ENCODE results near the gene IKBKE.

IKBKE gene

GRCh38 chr1:206455289-206455665, 15.0 kb upstream of the IKBKE start:
- no peak for DNase-seq (ENCODE audit: low read depth)

GRCh38 chr1:206455666-206456344, 14.5 kb upstream of the IKBKE start:
- no peak for DNase-seq (ENCODE audit: low read depth)

GRCh38 chr1:206456577-206457370, 13.5 kb upstream of the IKBKE start:
- no peak for DNase-seq (ENCODE audit: low read depth)

GRCh38 chr1:206457408-206458120, 12.7 kb upstream of the IKBKE start:
- DNase-seq (ENCODE audit: low read depth): no peak

- no peak for DNase-seq (ENCODE audit: low read depth)
Measured at GRCh38 chr1:206459703-206460102, 10.6 kb upstream of the IKBKE start.

GRCh38 chr1:206460836-206461426, 9.3 kb upstream of the IKBKE start:
- no peak for DNase-seq (ENCODE audit: low read depth)

GRCh38 chr1:206461602-206462455, 8.4 kb upstream of the IKBKE start:
- DNase-seq (ENCODE audit: low read depth): peak; percentile 60

GRCh38 chr1:206463137-206463536, 7.1 kb upstream of the IKBKE start:
- no peak for DNase-seq (ENCODE audit: low read depth)

- no peak for DNase-seq (ENCODE audit: low read depth)
Measured at GRCh38 chr1:206463911-206464310, 6.4 kb upstream of the IKBKE start.

- DNase-seq (ENCODE audit: low read depth): peak; percentile 92
Measured at GRCh38 chr1:206464456-206464964, 5.8 kb upstream of the IKBKE start.

GRCh38 chr1:206465951-206466350, 4.3 kb upstream of the IKBKE start:
- DNase-seq (ENCODE audit: low read depth): no peak

GRCh38 chr1:206466840-206467649, 3.2 kb upstream of the IKBKE start:
- DNase-seq (ENCODE audit: low read depth): no peak

- DNase-seq (ENCODE audit: low read depth): peak; percentile 91
Measured at GRCh38 chr1:206467915-206468314, 2.4 kb upstream of the IKBKE start.

GRCh38 chr1:206468571-206468970, 1.7 kb upstream of the IKBKE start:
- DNase-seq (ENCODE audit: low read depth): no peak

GRCh38 chr1:206469411-206469932, 804 bp upstream of the IKBKE start:
- no peak for DNase-seq (ENCODE audit: low read depth)

- DNase-seq (ENCODE audit: low read depth): peak; percentile 52
Measured at GRCh38 chr1:206470692-206471414, 577 bp downstream of the IKBKE start.

- DNase-seq (ENCODE audit: low read depth): no peak
Measured at GRCh38 chr1:206471415-206471801, 1.1 kb downstream of the IKBKE start.

- DNase-seq (ENCODE audit: low read depth): no peak
Measured at GRCh38 chr1:206472024-206472423, 1.7 kb downstream of the IKBKE start.

- peak; percentile 51 for DNase-seq (ENCODE audit: low read depth)
Measured at GRCh38 chr1:206472454-206472853, 2.2 kb downstream of the IKBKE start.

GRCh38 chr1:206472886-206473285, 2.6 kb downstream of the IKBKE start:
- no peak for DNase-seq (ENCODE audit: low read depth)

Measured in fibroblast of gingiva (primary cell).